NCI-H1092 (cell line): Measurements from ENCODE around the gene SURF6.
"Not testable (repeated sequence)": the region's sequence is repeated elsewhere in the genome, so short reads cannot be mapped to it uniquely, and the experiment has no call there.

Source experiments
- DNase-seq: peaks from one replicate; lab custom pipeline; 2025; lab: John Stamatoyannopoulos, UW

Gene SURF6

DNA sequence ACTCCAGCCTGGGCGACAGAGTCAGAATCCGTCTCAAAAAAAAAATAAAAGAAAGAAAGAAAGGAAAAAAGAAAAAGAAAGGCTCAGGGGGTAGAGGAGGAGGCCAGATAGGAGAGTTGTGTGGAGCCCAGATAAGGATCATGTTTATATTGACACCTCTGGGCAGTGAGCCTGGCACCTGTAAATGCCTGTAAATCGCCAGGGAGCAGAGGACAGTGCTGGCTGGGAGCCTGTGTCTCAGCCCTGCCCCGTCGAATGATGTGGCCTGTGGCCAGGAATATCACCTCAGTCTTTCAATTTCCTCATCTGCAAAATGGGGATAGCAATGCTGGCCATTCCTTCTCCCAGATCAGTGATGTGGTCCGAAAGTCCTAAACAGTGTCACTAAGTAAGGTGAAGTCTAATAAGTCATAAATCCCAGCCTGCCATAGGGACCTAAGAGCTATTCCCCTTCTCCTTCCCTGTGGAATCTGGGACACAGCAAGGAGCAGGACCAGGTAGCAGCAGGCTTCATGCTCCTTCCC lies 50.7 kb downstream of the SURF6 start:
- no peak for DNase-seq

GRCh38 chr9:133284362-133284761 lies 51.6 kb downstream of the SURF6 start:
- DNase-seq = no peak

- not testable (repeated sequence) for DNase-seq
Measured at GRCh38 chr9:133283255-133284032, 52.5 kb downstream of the SURF6 start.

DNA sequence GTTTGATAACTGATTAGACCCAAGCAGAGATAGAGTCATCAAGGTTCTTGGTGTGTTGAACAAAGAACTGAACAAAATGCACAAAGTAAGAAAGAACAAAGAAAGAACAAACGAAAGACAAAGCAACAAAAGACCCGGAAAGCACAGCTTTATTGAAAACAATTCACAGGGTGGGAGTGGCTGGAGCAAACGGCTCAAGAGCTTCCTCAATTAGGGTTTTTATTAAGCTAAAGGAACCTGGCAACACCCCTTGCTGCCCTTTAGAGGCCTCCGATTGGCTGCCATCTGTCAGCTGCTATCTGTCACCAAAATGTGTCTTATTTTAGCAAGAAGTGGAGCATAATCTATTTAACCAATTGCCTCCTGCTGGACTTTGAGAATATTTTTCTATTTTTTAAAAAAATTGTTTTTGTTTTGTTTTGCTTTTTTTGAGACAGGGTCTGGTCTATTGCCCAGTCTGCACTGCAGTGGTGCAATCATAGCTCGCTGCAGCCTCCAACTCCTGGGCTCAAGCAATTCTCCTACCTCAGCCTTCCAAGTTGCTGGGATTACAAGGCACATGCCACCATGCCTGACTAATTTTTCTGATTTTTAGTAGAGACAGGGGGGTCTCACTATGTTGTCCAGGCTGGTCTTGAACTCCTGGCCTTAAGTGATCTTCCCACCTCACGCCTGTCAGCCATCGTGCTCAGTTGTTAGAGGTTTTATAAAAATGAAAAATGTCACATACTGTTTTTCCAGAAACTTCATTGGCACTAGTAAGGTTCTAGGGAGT lies 53.3 kb downstream of the SURF6 start:
- DNase-seq = no peak

DNA sequence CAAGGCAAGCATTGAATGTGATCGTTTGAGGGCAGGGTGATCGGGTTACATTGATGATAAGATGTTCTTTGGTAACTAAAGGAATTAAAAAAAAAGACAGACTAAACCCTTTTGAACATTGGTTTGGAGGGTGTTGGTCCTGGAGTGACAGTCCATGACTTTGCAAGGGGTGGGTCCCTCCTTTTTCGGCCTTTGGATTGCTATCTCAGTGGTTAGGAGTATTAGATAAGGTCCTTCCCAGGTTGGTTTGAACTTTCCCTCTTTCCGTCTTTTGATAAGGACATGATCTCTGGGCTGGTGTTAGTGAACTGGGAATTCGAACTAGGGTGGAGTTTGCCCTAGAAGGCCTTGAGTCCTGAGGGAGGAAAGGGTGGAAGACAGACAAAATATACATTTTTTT lies 55.6 kb downstream of the SURF6 start:
- DNase-seq = no peak
